Hepatocyte (in vitro differentiated cells): ENCODE measurements around the gene RAB11FIP5. TPM values are rescaled to one million over a fixed set of nuclear protein-coding genes. Genes with fewer than 3 reads are reported as not detected.

Experiments
- DNase-seq: peaks from one replicate; pipeline ENCODE4 v3.0.0-alpha.2; 2016; ENCODE audit warnings: low spot score
- H2AFZ ChIP-seq: fragments of 200-600 bp; sonication (generic); 2 replicates; pipeline ENCODE4 v1.6.0; 2016; ENCODE audit warnings: antibody characterized with exemption, mild to moderate bottlenecking
- H3K27ac ChIP-seq: fragments of 200-600 bp; sonication (generic); 2 replicates; pipeline ENCODE4 v1.5.1; 2016; ENCODE audit warnings: mild to moderate bottlenecking
- H3K27me3 ChIP-seq: fragments of 200-600 bp; sonication (generic); 2 replicates; pipeline ENCODE4 v1.6.1; 2016
- H3K36me3 ChIP-seq: fragments of 200-600 bp; sonication (generic); replicated peaks from 2 replicates; pipeline ENCODE4 v1.5.1; 2016; ENCODE audit warnings: low read depth; ENCODE audit not compliant: insufficient read depth
- H3K4me1 ChIP-seq: fragments of 200-600 bp; sonication (generic); 2 replicates; pipeline ENCODE4 v1.5.1; 2016; ENCODE audit warnings: mild to moderate bottlenecking, moderate library complexity; ENCODE audit not compliant: insufficient read depth
- H3K4me2 ChIP-seq: fragments of 200-600 bp; sonication (generic); 2 replicates; pipeline ENCODE4 v1.6.0; 2016
- H3K4me3 ChIP-seq: fragments of 200-600 bp; sonication (generic); 2 replicates; pipeline ENCODE4 v1.5.1; 2016; ENCODE audit warnings: mild to moderate bottlenecking
- H3K79me2 ChIP-seq: fragments of 200-600 bp; sonication (generic); 2 replicates; pipeline ENCODE4 v1.6.0; 2017; ENCODE audit warnings: mild to moderate bottlenecking
- H3K9me2 ChIP-seq: fragments of 200-600 bp; sonication (generic); replicated peaks from 2 replicates; pipeline ENCODE4 v1.6.0; 2017; ENCODE audit warnings: mild to moderate bottlenecking; ENCODE audit not compliant: insufficient read depth
- H3K9me3 ChIP-seq: fragments of 200-600 bp; sonication (generic); 2 replicates; pipeline ENCODE4 v1.5.1; 2016; ENCODE audit warnings: low read depth, mild to moderate bottlenecking
- H4K20me1 ChIP-seq: fragments of 200-600 bp; sonication (generic); 2 replicates; pipeline ENCODE4 v1.6.0; 2016; ENCODE audit warnings: mild to moderate bottlenecking; ENCODE audit not compliant: insufficient read depth, poor library complexity, severe bottlenecking
- CTCF ChIP-seq: fragments of 200-600 bp; sonication (generic); IDR thresholded peaks from 2 replicates; pipeline ENCODE4 v1.5.1; 2016; ENCODE audit warnings: antibody characterized with exemption, mild to moderate bottlenecking; ENCODE audit not compliant: poor library complexity
- EZH2 ChIP-seq: fragments of 200-600 bp; sonication (generic); IDR thresholded peaks from 2 replicates; pipeline ENCODE4 v1.6.1; 2016; ENCODE audit warnings: antibody characterized with exemption, mild to moderate bottlenecking, borderline replicate concordance
- EZH2phosphoT487 ChIP-seq: fragments of 200-600 bp; sonication (generic); IDR thresholded peaks from one replicate; pipeline ENCODE4 v1.6.1; 2018; ENCODE audit warnings: antibody characterized with exemption, mild to moderate bottlenecking, low read depth, moderate library complexity; ENCODE audit not compliant: unreplicated experiment, severe bottlenecking
- WGBS: methylation state at CpG from one replicate; pipeline ENCODE4 v1.1.6; 2016; ENCODE audit warnings: low lambda C conversion rate; ENCODE audit errors: missing lambda C conversion rate; 5-methylcytosine and 5-hydroxymethylcytosine counted together
- polyA plus RNA-seq: library from polyadenylated mRNA; unstranded; fragments of >200 nt; fragmentation: Nextera tagmentation; extraction: Ambion mirVana; gene quantifications from 2 replicates; pipeline ENCODE4 v1.2.1, GENCODE V29; 2016
- total RNA-seq: library from RNA; depleted of rRNA; stranded (reverse); fragments of >200 nt; gene quantifications from 2 replicates; pipeline ENCODE4 v1.2.3, GENCODE V29; 2014

RAB11FIP5 gene
- total and polyA plus RNA-seq, 2 experiments from 2014 or later = 33.5 to 33.7 TPM

GRCh38 chr2:73078457-73079411 is 34.0 kb downstream of the RAB11FIP5 start:
- Histone ChIP-seq H3K9me2 (no peaks in the 10 kb centered on the region), H4K20me1 (peaks cover 15% of the 10 kb centered on the region), H3K27me3 (no peaks in the 10 kb centered on the region), H2AFZ (no peak overlapping the region), H3K4me2 (no peak overlapping the region), H3K36me3 (no peaks in the 10 kb centered on the region), H3K4me1 (no peaks in the 10 kb centered on the region), H3K79me2 (peaks cover 19% of the 10 kb centered on the region), H3K9me3 (no peaks in the 10 kb centered on the region), H3K4me3 (no peak overlapping the region), H3K27ac (no peak overlapping the region)
- 93% methylated on average over 13 of the region's 13 CpGs for WGBS
- TF ChIP-seq EZH2phosphoT487 (no peak), CTCF (no peak), EZH2 (no peak)
- DNase-seq = no peak

GRCh38 chr2:73077424-73077795 is 35.3 kb downstream of the RAB11FIP5 start:
- Histone ChIP-seq H3K36me3 (no peaks in the 10 kb centered on the region), H3K4me1 (peaks cover 4% of the 10 kb centered on the region), H3K79me2 (peaks cover 6% of the 10 kb centered on the region), H3K9me2 (no peaks in the 10 kb centered on the region), H3K4me3 (no peak overlapping the region), H2AFZ (no peak overlapping the region), H3K4me2 (no peak overlapping the region), H3K9me3 (no peaks in the 10 kb centered on the region), H4K20me1 (peaks cover 6% of the 10 kb centered on the region), H3K27ac (no peak overlapping the region), H3K27me3 (no peaks in the 10 kb centered on the region)
- WGBS = 60% methylated on average over 1 of the region's 1 CpG
- TF ChIP-seq EZH2 (no peak), EZH2phosphoT487 (no peak), CTCF (no peak)
- DNase-seq = no peak

- Histone ChIP-seq H3K79me2 (peaks cover 2% of the 10 kb centered on the region), H3K27ac (no peak overlapping the region), H3K9me2 (no peaks in the 10 kb centered on the region), H3K36me3 (no peaks in the 10 kb centered on the region), H3K4me1 (peaks cover 8% of the 10 kb centered on the region), H4K20me1 (peaks cover 3% of the 10 kb centered on the region), H3K4me3 (no peak overlapping the region), H3K27me3 (no peaks in the 10 kb centered on the region), H3K9me3 (no peaks in the 10 kb centered on the region), H2AFZ (no peak overlapping the region), H3K4me2 (no peak overlapping the region)
- WGBS = 90% methylated on average over 8 of the region's 8 CpGs
- no peak for TF ChIP-seq CTCF
- no peak for TF ChIP-seq EZH2
- no peak for TF ChIP-seq EZH2phosphoT487
- DNase-seq = no peak
Observed at GRCh38 chr2:73076701-73077423, 35.9 kb downstream of the RAB11FIP5 start.
